Stimulated activated CD4-positive, alpha-beta T cell treated with anti-CD3 and anti-CD28 coated beads, Interleukin-12 subunit alpha, Interleukin-12 subunit beta, amount 100 ng/mL, for 48 hours (primary cell): ENCODE data around the gene BCAS3.
A peak's percentile ranks its signal among the peaks of the same experiment; 100 is the strongest.
"Not testable (repeated sequence)": the region's sequence is repeated elsewhere in the genome, so short reads cannot be mapped to it uniquely, and the experiment has no call there.

Source experiments
- DNase-seq, 3 donors: peaks; one replicate each; pipeline ENCODE4 v3.0.0-alpha.2; 2020; ENCODE audit warnings: low read depth in 2 of 3, low spot score in 1 of 3

BCAS3 gene

GRCh38 chr17:60920107-60920506 lies 242.5 kb downstream of the BCAS3 start:
- DNase-seq = no peak

- no peak for DNase-seq
These were observed 245.3 kb downstream of the BCAS3 start for GRCh38 chr17:60923000-60923399.

GRCh38 chr17:60926466-60927183 lies 249.0 kb downstream of the BCAS3 start:
- DNase-seq = no peak

GRCh38 chr17:60933739-60934138 lies 256.1 kb downstream of the BCAS3 start:
- DNase-seq = no peak

- DNase-seq = no peak
These were observed 257.1 kb downstream of the BCAS3 start for GRCh38 chr17:60934723-60935122.

- not testable (repeated sequence) for DNase-seq
These were observed 258.3 kb downstream of the BCAS3 start for GRCh38 chr17:60935991-60936390.

GRCh38 chr17:60939318-60939717 lies 261.7 kb downstream of the BCAS3 start:
- no peak for DNase-seq

- DNase-seq = no peak
These were observed 263.4 kb downstream of the BCAS3 start for GRCh38 chr17:60941028-60941427.

GRCh38 chr17:60941571-60941970 lies 263.9 kb downstream of the BCAS3 start:
- no peak for DNase-seq

GRCh38 chr17:60944751-60945150 lies 267.1 kb downstream of the BCAS3 start:
- DNase-seq = no peak

GRCh38 chr17:60947100-60947499 lies 269.4 kb downstream of the BCAS3 start:
- no peak for DNase-seq

- DNase-seq = no peak
These were observed 269.9 kb downstream of the BCAS3 start for GRCh38 chr17:60947543-60947942.

GRCh38 chr17:60952747-60953146 lies 275.1 kb downstream of the BCAS3 start:
- no peak for DNase-seq

GRCh38 chr17:60959011-60959410 lies 281.4 kb downstream of the BCAS3 start:
- DNase-seq = no peak

GRCh38 chr17:60959696-60960095 lies 282.0 kb downstream of the BCAS3 start:
- no peak for DNase-seq

- no peak for DNase-seq
These were observed 282.9 kb downstream of the BCAS3 start for GRCh38 chr17:60960398-60961065.

GRCh38 chr17:60964160-60964559 lies 286.5 kb downstream of the BCAS3 start:
- no peak for DNase-seq

- DNase-seq = no peak
These were observed 290.6 kb downstream of the BCAS3 start for GRCh38 chr17:60968266-60968665.

GRCh38 chr17:60969500-60970037 lies 291.9 kb downstream of the BCAS3 start:
- no peak for DNase-seq

- DNase-seq = no peak
These were observed 293.1 kb downstream of the BCAS3 start for GRCh38 chr17:60970741-60971140.

GRCh38 chr17:60971515-60972369 lies 294.1 kb downstream of the BCAS3 start:
- DNase-seq = peak; percentile 5 to 38 (median 28)

GRCh38 chr17:60976861-60977260 lies 299.2 kb downstream of the BCAS3 start:
- not testable (repeated sequence) for DNase-seq
